Stimulated activated CD4-positive, alpha-beta T cell treated with anti-CD3 and anti-CD28 coated beads, Interleukin-4, amount 100 ng/mL, for 1 hour (primary cell): ENCODE data around the gene CPHXL.

Source experiments
- DNase-seq: peaks from one replicate; pipeline ENCODE4 v3.0.0-alpha.2; 2020

CPHXL gene

DNA sequence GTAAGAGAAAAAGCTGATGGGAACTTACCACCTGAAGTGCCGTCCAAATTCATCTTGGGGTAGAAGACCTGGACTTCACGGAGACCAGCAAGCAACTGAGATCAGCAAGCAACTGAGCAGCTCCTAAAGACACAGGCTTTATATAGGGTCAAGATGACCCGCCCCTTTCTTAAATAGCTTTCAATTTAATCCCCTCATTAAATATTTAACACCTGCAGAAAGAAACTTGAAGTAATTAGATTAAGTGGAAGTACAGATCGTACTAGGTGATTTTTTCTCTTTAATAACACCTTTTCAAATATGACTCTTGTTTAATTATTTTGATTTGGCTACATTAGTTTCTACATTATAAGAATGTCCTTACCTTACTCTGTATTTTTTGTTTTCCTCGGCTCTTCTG lies at the start of gene CPHXL:
Gene CPHXL (minus strand): TSS at position 101 of the 400 bp plus-strand sequence. CDS start 48 bp downstream, at position 53.
- no peak for DNase-seq

DNA sequence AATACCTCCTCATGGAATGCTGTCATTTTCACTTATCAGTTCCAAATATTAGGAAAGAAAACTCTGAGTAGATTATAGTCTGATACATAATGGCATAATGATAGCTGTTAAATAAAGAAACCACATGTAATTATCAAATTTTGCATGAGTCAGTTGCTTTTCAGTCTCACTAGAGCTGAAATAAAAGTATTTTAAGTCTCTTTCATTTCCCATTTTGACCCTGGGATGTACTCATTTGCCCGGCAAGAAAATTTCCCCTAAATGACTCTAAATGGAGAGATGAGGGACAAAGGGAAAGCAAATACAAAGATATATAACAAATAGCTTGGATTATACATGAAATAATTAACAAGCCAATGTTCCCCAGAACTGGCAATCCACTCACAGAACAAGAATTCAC lies 47.9 kb upstream of the CPHXL start:
- no peak for DNase-seq

- no peak for DNase-seq
Measured at GRCh38 chr16:75770051-75770450, 43.8 kb upstream of the CPHXL start.

DNA sequence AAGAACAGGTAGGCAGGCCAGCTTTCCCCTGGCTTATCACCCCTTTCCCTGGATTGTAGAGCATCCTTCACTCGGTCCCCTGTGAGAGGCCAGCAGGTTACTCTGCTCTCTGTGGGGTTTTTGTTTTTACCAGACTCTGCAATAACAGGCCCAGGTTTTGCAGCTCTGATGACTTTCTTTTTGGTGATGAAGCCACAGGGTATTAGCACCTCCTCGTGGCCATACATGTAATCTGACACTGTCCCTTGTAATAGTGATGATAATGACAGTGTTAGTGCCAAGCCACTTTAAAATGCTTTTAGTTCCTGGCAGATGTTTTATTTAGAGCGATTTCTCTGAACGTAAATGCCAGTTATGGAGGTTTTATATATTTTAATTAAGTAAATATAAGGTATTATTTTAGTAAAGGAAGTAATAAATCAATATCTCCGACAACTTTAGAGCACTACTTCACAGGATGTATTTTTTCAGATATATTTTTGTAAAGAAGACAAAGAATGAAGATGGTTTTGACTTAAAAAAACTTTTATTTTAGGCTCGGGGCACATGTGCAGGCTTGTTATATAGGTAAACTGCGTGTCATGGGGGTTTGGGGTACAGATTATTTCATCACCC lies 38.0 kb upstream of the CPHXL start:
- peak; percentile 29 for DNase-seq

DNA sequence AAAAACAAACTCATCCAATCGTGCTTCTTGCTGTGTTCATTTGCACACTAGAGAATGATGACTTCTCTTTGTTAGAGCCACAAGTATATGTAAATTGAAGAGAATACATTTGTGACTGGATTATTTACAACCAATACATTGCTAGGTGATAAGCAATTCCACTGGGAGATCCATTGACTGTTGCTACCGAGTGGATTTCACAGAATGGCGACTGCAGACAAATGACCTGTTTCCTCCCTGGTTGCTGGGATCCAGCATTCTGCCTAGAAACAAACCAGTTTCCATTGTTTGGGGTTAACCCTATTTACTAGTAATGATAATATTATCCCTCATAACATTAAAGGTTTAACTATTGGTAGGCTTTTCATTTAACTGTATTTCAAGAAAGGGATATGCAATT lies 36.9 kb upstream of the CPHXL start:
- no peak for DNase-seq

GRCh38 chr16:75762746-75763145 lies 36.5 kb upstream of the CPHXL start:
- no peak for DNase-seq

GRCh38 chr16:75761108-75761507 lies 34.8 kb upstream of the CPHXL start:
- no peak for DNase-seq

- DNase-seq = no peak
Measured at GRCh38 chr16:75760018-75760519, 33.8 kb upstream of the CPHXL start.

DNA sequence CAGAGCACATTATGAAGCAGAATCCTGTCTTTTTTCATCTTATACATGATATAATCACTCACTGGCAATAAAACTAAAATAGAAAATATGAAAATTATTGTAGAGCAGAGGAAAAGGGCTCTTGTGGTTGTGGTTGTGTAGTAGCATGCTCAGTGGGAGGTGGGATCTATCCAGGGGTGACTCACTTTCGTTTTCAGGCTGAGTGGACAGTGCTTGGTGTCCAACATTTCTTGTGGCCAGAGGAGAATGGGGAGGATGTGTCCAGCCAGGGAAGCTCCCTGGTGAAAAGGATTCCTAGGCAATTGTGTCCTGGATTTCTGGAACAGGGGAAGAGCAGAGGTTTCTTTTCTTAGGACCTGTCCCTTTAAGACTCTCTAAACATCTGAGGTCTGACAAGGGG lies 31.9 kb upstream of the CPHXL start:
- no peak for DNase-seq

DNA sequence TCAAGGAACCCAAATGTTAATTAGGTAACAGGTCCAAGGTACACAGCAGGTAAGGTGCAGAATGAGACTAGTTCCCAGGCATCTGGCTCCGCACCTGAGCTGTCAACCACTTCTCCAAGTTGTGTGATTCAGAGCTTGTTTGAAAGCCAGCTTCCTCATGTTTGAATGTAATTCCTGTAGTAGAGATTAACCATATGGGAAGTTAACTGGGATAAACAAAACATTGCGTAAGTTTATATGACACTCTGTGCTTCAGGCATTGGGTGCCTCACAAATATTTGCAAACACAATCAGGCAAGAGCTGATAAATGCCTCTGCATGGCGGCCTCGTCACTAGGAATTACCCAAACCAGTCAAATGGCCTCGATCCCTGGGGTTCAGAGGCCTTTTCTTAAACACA lies 27.9 kb upstream of the CPHXL start:
- no peak for DNase-seq

DNA sequence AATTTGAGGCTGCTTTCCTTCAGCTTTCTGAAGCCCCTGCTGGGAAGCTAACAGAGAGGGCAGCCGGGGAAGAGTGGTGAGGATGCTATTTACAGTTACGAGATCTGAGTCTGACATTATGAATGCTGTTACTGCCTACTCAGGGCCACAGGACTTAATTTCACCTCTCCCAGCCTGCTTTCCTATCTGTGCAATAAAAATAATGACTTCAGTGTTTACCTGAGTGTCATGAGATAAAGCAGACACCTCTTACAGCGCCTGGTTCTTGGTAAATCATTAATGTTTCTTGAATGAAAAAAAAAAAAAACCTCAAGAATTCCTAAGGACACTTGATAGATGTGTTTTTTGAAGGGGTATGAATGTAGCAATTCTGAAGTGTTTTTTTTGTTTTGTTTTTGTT lies 24.2 kb upstream of the CPHXL start:
- DNase-seq = no peak

- no peak for DNase-seq
Measured at GRCh38 chr16:75746359-75746758, 20.1 kb upstream of the CPHXL start.

DNA sequence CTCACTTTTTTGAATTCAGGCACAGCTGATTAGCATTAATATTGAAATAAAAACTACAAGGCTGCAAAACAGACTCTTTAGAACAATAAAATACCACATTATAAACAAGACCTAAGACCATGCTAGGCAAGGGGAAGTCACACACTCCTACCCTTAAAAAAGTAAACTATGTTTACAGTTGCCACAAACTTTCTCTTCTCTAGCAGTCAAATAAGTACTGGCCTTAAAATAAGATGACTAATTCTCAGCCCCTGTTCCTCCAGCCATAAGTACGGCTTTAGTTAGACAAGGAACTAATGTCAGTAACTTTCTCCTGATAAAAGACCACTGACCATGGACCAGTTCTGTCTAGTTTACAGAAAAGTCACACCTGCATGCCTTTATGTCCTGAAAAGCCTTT lies 19.5 kb upstream of the CPHXL start:
- DNase-seq = no peak

DNA sequence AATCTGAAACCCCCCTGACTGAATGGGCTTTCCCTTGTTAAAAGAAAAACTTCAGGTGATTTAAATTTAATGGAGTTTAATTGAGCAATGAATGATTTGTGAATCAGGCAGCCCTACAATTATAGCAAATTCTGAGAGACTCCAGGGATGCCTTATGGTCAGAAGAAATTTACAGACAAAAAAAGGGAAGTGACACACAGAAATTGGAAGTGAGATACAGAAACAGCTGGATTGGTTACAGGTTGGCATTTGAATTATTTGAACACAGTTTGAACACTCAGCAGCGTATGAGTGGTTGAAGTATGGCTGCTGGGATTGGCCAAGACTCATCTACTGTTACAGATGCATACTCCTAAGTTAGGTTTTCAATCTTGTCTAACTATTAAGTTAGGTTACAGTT lies 19.0 kb upstream of the CPHXL start:
- no peak for DNase-seq

- DNase-seq = no peak
Measured at GRCh38 chr16:75742424-75743047, 16.2 kb upstream of the CPHXL start.

GRCh38 chr16:75733305-75734211 lies 7.3 kb upstream of the CPHXL start:
- no peak for DNase-seq

GRCh38 chr16:75732871-75733270 lies 6.6 kb upstream of the CPHXL start:
- no peak for DNase-seq

DNA sequence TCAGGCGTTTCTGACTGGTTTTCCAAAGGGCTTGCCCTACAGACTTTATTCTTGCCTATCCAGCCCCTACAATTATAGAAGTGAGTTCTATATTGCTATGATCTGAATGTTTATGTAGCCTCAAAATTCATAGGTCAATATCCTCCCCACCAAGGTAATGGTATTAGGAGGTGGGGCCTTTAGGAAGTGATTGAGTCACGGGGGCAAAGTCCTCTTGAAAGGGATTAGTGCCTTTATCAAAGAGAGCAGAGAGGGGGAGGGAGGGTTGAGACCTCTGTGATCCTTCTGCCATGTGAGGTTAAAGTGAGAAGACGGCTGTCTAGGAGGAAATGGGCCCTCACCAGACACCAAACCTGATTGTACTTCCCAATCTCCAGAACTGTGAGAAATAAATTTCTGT lies 931 bp upstream of the CPHXL start:
- DNase-seq = no peak

DNA sequence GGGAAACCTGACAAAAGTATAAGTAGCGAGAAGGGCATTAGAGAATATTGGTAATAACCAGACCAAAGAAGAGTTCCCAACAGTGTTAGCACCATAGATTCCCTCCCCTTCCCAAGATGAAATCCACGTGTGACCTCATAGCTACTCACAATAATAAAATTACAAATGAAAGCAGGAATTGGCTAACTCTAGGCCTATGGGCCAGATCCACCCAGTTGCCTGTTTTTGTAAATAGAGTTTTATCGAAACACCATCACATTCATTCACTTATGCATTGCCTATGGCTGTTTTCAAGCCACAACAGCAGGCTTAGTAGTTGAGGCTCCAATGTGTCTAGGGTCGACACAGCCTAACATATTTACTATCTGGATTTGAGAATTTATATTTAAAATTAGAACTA lies 7.8 kb downstream of the CPHXL start:
- no peak for DNase-seq

- DNase-seq = no peak
Measured at GRCh38 chr16:75714661-75715060, 11.6 kb downstream of the CPHXL start.

DNA sequence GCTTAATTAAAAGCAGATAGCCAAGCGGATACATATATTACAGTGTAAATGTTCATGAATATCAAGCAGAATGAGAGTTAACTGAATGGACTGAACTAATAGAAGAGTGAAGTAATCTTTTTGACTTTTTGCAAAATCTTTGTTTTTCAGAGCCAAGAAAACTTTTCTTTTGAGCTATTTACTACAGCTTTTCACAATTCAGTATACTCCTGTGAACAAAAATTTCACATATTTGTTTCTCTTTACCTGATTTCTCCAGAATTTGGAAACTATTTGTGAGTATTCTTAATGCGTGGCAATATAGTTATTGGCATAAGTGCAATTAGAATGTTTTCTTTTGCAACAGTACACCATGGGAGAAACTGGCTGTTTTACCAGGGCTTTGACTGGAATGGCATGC lies 15.9 kb downstream of the CPHXL start:
- no peak for DNase-seq

DNA sequence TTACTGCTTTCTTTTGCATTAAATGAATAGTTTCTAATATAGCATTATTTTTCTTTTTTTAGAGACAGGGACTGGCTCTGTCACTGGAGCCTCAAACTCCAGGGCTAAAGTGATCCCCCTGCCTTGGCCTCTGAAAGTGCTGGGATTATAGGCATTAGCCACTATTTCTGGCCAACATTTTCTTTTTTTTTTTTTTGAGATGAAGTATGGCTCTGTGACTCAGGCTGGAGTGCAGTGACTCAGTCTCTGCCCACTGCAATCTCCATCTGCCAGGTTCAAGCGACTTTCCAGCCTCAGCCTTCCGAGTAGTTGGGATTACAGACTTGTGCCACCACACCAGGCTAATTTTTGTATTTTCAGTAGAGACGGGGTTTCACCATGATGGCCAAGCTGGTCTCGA lies 23.0 kb downstream of the CPHXL start:
- DNase-seq = no peak

GRCh38 chr16:75702242-75702641 lies 24.0 kb downstream of the CPHXL start:
- DNase-seq = no peak

- no peak for DNase-seq
Measured at GRCh38 chr16:75701361-75701760, 24.9 kb downstream of the CPHXL start, which contains the start of gene DUXB. TSS of gene DUXB (minus strand) at chr16:75701461. CDS start at chr16:75701418, 43 bp downstream.
